ENCODE measurements around the gene DCDC2C.

The DCDC2C gene

GRCh38 chr2:3674066-3674845, 29.1 kb upstream of the DCDC2C start:
- DNase-seq = no peak

- no peak for DNase-seq
Observed at GRCh38 chr2:3675687-3676086, 27.7 kb upstream of the DCDC2C start.

- DNase-seq = no peak
Observed at GRCh38 chr2:3677436-3677835, 25.9 kb upstream of the DCDC2C start.

- no peak for DNase-seq
Observed at GRCh38 chr2:3678212-3678611, 25.2 kb upstream of the DCDC2C start.

GRCh38 chr2:3679180-3679579, 24.2 kb upstream of the DCDC2C start:
- DNase-seq = no peak

- DNase-seq = no peak
Observed at GRCh38 chr2:3679616-3680393, 23.6 kb upstream of the DCDC2C start.

- DNase-seq = no peak
Observed at GRCh38 chr2:3680548-3681345, 22.6 kb upstream of the DCDC2C start.

- no peak for DNase-seq
Observed at GRCh38 chr2:3681625-3682024, 21.8 kb upstream of the DCDC2C start.

- DNase-seq = no peak
Observed at GRCh38 chr2:3682811-3683210, 20.6 kb upstream of the DCDC2C start.

GRCh38 chr2:3683748-3684454, 19.5 kb upstream of the DCDC2C start:
- DNase-seq = no peak

GRCh38 chr2:3689998-3690748, 13.2 kb upstream of the DCDC2C start:
- no peak for DNase-seq

- DNase-seq = no peak
Observed at GRCh38 chr2:3692375-3692774, 11.0 kb upstream of the DCDC2C start.

- DNase-seq = no peak
Observed at GRCh38 chr2:3696545-3696944, 6.8 kb upstream of the DCDC2C start.

GRCh38 chr2:3701071-3701470, 2.3 kb upstream of the DCDC2C start:
- no peak for DNase-seq

- DNase-seq = no peak
Observed at GRCh38 chr2:3703757-3704355, 481 bp downstream of the DCDC2C start.

- DNase-seq = no peak
Observed at GRCh38 chr2:3704692-3705091, 1.3 kb downstream of the DCDC2C start.

- DNase-seq = no peak
Observed at GRCh38 chr2:3705782-3706181, 2.4 kb downstream of the DCDC2C start.

GRCh38 chr2:3706892-3707291, 3.5 kb downstream of the DCDC2C start:
- DNase-seq = no peak

- no peak for DNase-seq
Observed at GRCh38 chr2:3708576-3708975, 5.2 kb downstream of the DCDC2C start.

- DNase-seq = no peak
Observed at GRCh38 chr2:3709225-3709624, 5.8 kb downstream of the DCDC2C start.

- DNase-seq = no peak
Observed at GRCh38 chr2:3712424-3712823, 9.0 kb downstream of the DCDC2C start.

Data from activated CD4-positive, alpha-beta T cell treated with anti-CD3 and anti-CD28 coated beads, Interleukin-2, amount 50 U/mL, for 4 hours (primary cell).